ENCODE results near the gene TOLLIP. TPM values are rescaled to one million over a fixed set of nuclear protein-coding genes. Genes with fewer than 3 reads are reported as not detected.

Gene TOLLIP
- polyA plus RNA-seq, 1 experiment, result 38.3 TPM

- TF ChIP-seq CTCF (IDR thresholded peaks at IDR 0.05; ENCODE audit: insufficient read depth, low read depth, low read length), result no peak
- Histone ChIP-seq H3K36me3 (ENCODE audit: control insufficient read depth, insufficient read depth, low read length) (peaks cover 6% of the 10 kb centered on the region), H3K27me3 (ENCODE audit: control insufficient read depth, insufficient read depth, low read length) (no peaks in the 10 kb centered on the region), H3K4me3 (ENCODE audit: low read depth, low read length) (no peak overlapping the region)
- CTCF ChIA-PET, result interaction anchor here (0.9 kb wide), 1 partner anchor 213 kb away, joined by 3 read pairs; no protein-coding TSS in a partner anchor
- no peak for DNase-seq (ENCODE audit: low read depth)
- POLR2A ChIA-PET, result no interaction called here
Observed at GRCh38 chr11:1302041-1302460, 7.4 kb downstream of the TOLLIP start.

GRCh38 chr11:1301220-1302000, 8.0 kb downstream of the TOLLIP start:
- H3K36me3 ChIP-seq (ENCODE audit: control insufficient read depth, insufficient read depth, low read length), result peaks cover 6% of the 10 kb centered on the region
- H3K4me3 ChIP-seq (ENCODE audit: low read depth, low read length), result no peak overlapping the region
- ChIA-PET POLR2A (no interaction called here), CTCF (interaction anchor here (0.9 kb wide), 1 partner anchor 214 kb away, joined by 3 read pairs; no protein-coding TSS in a partner anchor)
- no peak for TF ChIP-seq CTCF (IDR thresholded peaks at IDR 0.05; ENCODE audit: insufficient read depth, low read depth, low read length)
- H3K27me3 ChIP-seq (ENCODE audit: control insufficient read depth, insufficient read depth, low read length), result no peaks in the 10 kb centered on the region
- no peak for DNase-seq (ENCODE audit: low read depth)

- no peak for DNase-seq (ENCODE audit: low read depth)
- Histone ChIP-seq H3K4me3 (ENCODE audit: low read depth, low read length) (no peak overlapping the region), H3K27me3 (ENCODE audit: control insufficient read depth, insufficient read depth, low read length) (no peaks in the 10 kb centered on the region), H3K36me3 (ENCODE audit: control insufficient read depth, insufficient read depth, low read length) (peaks cover 8% of the 10 kb centered on the region)
- POLR2A ChIA-PET, result no interaction called here
- TF ChIP-seq CTCF (IDR thresholded peaks at IDR 0.05; ENCODE audit: insufficient read depth, low read depth, low read length), result no peak
- CTCF ChIA-PET, result no interaction called here
Observed at GRCh38 chr11:1300569-1301187, 8.8 kb downstream of the TOLLIP start.

- no peak for TF ChIP-seq CTCF (IDR thresholded peaks at IDR 0.05; ENCODE audit: insufficient read depth, low read depth, low read length)
Observed at GRCh38 chr11:1300121-1300520, 9.3 kb downstream of the TOLLIP start.

GRCh38 chr11:1299621-1300020, 9.8 kb downstream of the TOLLIP start:
- Histone ChIP-seq H3K27me3 (ENCODE audit: control insufficient read depth, insufficient read depth, low read length) (no peaks in the 10 kb centered on the region), H3K4me3 (ENCODE audit: low read depth, low read length) (no peak overlapping the region), H3K36me3 (ENCODE audit: control insufficient read depth, insufficient read depth, low read length) (peaks cover 5% of the 10 kb centered on the region)
- POLR2A ChIA-PET, result no interaction called here
- CTCF ChIA-PET, result no interaction called here
- no peak for TF ChIP-seq CTCF (IDR thresholded peaks at IDR 0.05; ENCODE audit: insufficient read depth, low read depth, low read length)
- no peak for DNase-seq (ENCODE audit: low read depth)

More at GRCh38 chr11:1300121-1300520, 9.3 kb downstream of the TOLLIP start:
- no peaks in the 10 kb centered on the region for H3K27me3 ChIP-seq (ENCODE audit: control insufficient read depth, insufficient read depth, low read length)
- ChIA-PET CTCF (no interaction called here), POLR2A (no interaction called here)
- H3K36me3 ChIP-seq (ENCODE audit: control insufficient read depth, insufficient read depth, low read length), result peaks cover 7% of the 10 kb centered on the region
- no peak for DNase-seq (ENCODE audit: low read depth)
- H3K4me3 ChIP-seq (ENCODE audit: low read depth, low read length), result no peak overlapping the region

Data from BJ (cell line).